Activated CD8-positive, alpha-beta memory T cell treated with anti-CD3 and anti-CD28 coated beads for 36 hours (primary cell): ENCODE measurements around the gene SUFU. TPM values are rescaled to one million over a fixed set of nuclear protein-coding genes. Genes with fewer than 3 reads are reported as not detected.

Source experiments
- CTCF ChIA-PET: fragments of 350-600 bp; sonication (Branson Sonifier 250); formaldehyde crosslinking; loops from one replicate; lab custom pipeline; 2021; ENCODE audit warnings: antibody characterized with exemption; lab: Charles Lee
- POLR2A ChIA-PET: fragments of 350-600 bp; sonication (Branson Sonifier 250); formaldehyde crosslinking; loops from one replicate; lab custom pipeline; 2021; ENCODE audit warnings: antibody characterized with exemption; lab: Charles Lee
- total RNA-seq, 2 experiments: library from RNA; stranded (reverse); gene quantifications; one replicate each; pipeline ENCODE4 v1.2.3, GENCODE V29; 2021

The SUFU gene
- total RNA-seq, 2 experiments from 2014 or later, result 6.8 to 7.4 TPM

DNA sequence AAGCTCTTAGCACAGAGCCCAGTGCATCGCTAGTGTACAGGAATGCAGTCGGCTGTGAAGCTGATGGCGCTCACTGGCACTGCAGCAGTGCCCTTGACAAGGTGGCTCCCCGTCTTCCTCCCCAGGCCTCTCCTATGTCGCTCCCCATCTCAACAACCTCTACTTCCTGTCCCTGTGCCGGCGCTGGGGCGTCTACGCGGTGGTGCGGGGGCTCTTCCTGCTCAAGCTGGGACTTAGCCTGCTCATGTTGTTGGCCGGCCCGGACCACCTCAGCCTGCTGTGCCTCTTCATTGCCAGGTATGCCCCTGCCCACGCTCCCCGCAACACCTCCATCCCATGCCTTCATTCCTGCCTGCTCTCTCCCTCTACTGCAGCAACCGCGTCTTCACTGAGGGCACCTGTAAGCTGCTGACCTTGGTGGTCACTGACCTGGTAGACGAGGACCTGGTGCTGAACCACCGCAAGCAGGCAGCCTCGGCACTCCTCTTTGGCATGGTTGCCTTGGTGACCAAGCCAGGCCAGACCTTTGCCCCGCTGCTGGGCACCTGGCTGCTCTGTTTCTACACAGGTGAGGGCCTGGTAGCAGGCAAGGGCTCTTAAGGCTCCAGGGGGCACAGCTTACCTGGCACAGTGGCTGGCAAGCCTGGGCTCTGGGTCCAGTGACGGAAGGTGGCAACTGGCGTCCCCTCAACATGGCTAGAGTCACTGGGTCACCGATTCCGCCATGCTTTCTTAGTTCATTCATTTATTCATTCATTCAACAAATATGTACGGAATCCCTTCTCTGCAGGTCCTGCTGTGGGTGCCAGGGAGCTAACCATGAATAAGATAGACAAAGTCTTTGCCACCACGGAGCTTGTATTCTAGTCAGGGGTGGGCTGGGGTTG is 30.1 kb upstream of the SUFU start:
- ChIA-PET POLR2A (no interaction called here), CTCF (interaction anchor here (1.0 to 1.1 kb wide), 2 partner anchors 12 to 79 kb away, joined by 3 read pairs; no protein-coding TSS in a partner anchor)

DNA sequence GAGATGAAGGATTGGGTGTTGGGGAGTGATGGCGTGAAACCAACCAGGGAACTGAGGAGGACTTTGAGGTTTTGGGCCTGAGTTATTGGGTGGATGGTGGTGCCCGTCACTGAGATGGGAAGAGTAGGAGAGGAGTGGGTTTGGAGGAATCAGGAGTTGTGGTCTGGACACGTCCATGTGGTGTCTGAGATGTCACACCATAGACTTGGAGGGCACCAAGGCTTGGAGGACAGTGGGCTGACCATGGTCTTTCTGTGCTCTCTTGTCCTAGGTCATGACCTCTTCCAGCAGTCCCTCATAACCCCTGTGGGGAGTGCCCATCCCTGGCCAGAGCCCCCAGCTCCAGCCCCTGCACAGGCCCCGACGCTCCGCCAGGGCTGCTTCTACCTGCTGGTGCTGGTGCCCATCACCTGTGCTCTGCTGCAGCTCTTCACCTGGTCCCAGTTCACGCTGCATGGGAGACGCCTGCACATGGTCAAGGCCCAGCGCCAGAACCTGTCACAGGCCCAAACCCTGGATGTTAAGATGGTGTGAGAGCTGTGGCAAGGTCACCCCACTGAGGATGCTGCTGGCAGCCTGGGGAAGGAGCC is 28.2 kb upstream of the SUFU start:
- ChIA-PET POLR2A (interaction anchor here (0.5 kb wide), 1 partner anchor 22 kb away, joined by 3 read pairs; no protein-coding TSS in a partner anchor), CTCF (interaction anchor here (0.5 to 1.5 kb wide), 5 partner anchors 17 to 245 kb away, joined by 3 to 5 read pairs (median 3); no protein-coding TSS in a partner anchor)

DNA sequence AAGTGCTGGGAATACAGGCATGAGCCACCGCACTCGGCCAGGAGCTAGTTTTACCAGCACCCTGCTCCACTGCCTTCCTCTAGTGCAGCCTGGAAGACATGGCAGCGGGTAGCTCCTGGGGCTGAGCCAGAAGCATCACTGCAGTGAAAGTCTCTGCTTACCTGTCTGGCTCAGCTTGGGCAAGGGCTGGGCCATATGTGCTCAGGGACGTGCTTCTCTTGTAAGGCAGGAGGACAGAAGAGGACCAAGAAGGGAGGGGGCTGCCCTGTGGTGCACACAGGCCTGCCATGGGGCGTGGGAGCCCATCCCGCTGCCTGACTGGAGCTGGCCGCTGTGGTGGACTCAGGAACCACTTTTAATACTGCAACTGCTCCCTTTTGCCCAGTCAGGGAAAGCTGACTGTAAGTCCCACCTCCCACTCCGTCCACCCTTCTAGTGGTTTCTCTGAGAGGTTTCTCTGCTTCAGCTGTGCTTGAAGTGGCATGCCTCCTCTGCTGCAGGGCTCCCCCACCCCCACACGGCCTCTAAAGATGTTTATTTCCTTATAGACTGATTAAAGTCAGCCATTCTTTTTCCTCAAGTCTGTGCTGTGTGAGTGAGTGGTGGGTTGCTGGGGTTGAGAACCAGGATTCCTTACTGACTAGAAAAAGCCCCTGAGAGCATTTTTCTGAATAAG is 27.2 kb upstream of the SUFU start:
- POLR2A ChIA-PET, result interaction anchor here (0.5 to 1.0 kb wide), 2 partner anchors 14 to 23 kb away, joined by 3 read pairs; no protein-coding TSS in a partner anchor
- CTCF ChIA-PET, result interaction anchor here (0.6 to 1.5 kb wide), 3 partner anchors 36 to 246 kb away, joined by 3 to 6 read pairs (median 5); no protein-coding TSS in a partner anchor

- ChIA-PET POLR2A (interaction anchor here (0.6 kb wide), 1 partner anchor 166 kb away, joined by 4 read pairs; no protein-coding TSS in a partner anchor), CTCF (interaction anchor here (0.9 to 2.6 kb wide), 17 partner anchors 8 to 311 kb away, joined by 3 to 20 read pairs (median 5); partner anchors contain the start of genes CUEDC2 and FBXL15)
Observed at GRCh38 chr10:102479651-102480050, 24.1 kb upstream of the SUFU start.

GRCh38 chr10:102480396-102480795 is 23.4 kb upstream of the SUFU start:
- ChIA-PET CTCF (interaction anchor here (1.3 to 2.6 kb wide), 3 partner anchors 48 to 311 kb away, joined by 3 to 12 read pairs (median 4); partner anchors contain the start of gene CUEDC2), POLR2A (no interaction called here)

GRCh38 chr10:102484021-102484420 is 19.8 kb upstream of the SUFU start:
- CTCF ChIA-PET, result no interaction called here
- POLR2A ChIA-PET, result no interaction called here

DNA sequence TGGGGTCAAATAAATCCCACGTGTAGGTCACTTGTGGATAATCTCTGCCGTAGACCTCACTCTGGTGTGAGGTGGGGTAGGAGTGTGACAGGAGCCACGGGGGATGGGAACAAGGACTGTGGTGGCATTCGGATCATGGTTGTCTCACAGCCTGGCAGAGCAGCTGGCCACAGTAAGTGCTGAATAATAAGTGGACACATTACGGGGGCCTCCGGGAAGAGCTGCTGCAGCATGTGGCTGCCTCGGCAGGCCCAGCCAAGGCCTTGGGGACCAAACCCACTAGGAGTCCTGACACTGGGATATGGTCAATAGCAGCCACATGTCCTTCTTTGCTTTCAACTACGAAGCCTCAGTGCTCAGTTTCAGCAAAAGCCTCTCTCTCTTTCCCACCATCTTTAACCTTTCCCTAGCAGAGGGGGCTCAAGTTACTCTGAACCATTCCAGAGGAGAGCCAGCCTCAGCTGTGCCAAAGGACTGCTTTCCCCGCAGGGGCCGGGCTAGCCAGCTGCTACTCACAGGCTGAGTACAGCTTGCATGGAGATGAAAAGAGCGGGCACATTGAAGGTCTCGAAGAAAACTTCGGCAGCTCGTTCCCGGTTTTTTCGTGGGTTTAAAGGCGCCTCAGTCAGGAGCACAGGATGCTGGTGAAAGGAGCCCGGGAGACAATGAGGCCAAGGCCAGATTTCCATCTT is 18.5 kb upstream of the SUFU start:
- ChIA-PET POLR2A (no interaction called here), CTCF (no interaction called here)

DNA sequence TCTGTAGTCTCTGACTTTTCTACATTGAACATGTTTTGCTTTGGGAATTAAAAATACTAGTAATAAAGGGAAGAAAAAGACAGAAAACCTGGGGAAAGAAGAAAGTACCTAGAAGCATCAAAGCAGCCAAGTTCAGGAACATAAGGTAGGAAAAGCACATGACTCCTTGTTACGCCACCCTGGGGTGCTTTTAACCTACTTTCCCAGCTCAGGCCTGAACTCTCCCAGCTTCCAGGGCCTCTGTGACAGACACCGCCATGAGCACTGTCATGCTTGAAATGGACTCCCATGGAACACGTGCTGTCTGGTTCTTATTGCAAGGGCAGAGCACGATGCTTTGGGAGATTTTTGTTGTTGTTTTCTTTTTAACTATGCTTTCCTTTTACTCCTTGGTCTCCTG is 12.6 kb upstream of the SUFU start:
- ChIA-PET POLR2A (interaction anchor here (0.7 kb wide), 1 partner anchor 103 kb away, joined by 9 read pairs; no protein-coding TSS in a partner anchor), CTCF (interaction anchor here (0.7 kb wide), 1 partner anchor 252 kb away, joined by 3 read pairs; no protein-coding TSS in a partner anchor)

DNA sequence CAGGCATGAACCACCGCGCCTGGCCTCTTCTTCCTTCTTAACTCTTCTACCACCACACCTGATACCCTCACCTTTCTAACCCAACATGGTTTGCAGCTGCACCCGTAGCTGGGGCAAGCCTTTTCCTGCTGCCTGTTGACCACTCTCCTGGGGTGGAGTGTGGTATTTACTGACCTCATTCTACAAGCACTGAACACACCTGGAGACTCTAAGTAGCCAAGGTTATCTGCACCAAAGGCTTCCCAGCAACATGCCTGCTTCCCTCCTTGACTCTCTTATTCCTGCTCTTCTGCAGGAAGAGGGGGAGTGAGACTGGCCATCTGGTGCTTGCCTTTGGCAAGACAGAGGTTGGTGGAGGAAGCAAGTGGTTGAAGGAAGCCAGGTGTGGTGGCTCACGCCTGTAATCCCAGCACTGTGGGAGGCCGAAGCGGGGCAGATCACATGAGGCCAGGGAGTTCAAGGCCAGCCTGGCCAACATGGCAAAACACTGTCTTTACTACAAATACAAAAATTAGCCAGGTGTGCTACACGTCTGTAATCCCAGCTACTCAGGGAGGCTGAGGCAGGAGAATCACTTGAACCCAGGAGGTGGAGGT is 11.3 kb upstream of the SUFU start:
- ChIA-PET POLR2A (interaction anchor here (0.7 kb wide), 1 partner anchor 31 kb away, joined by 6 read pairs; no protein-coding TSS in a partner anchor), CTCF (interaction anchor here (0.7 to 1.1 kb wide), 2 partner anchors 59 to 365 kb away, joined by 3 read pairs; no protein-coding TSS in a partner anchor)

DNA sequence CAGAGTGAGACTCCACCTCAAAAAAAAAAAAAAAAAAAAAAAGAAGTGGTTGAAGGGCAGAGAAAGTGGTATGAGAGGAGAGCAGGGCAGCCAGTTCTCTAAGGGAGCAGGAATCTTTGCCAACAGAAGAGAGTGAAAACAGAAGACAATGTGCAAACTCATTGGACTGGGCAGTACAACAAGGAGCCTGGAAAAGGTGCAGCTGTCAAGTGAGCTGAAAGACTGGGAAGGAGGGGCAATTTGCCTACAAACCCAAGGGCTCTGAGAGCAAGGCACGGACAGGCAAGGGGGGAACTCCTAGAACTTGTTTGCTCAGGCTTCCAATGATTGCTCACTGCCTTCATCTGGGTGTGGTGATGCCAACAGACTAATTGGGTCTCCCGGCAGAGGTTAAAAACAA is 10.8 kb upstream of the SUFU start:
- POLR2A ChIA-PET, result no interaction called here
- CTCF ChIA-PET, result interaction anchor here (1.1 kb wide), 1 partner anchor 59 kb away, joined by 3 read pairs; no protein-coding TSS in a partner anchor

GRCh38 chr10:102493771-102494170 is 10.0 kb upstream of the SUFU start:
- ChIA-PET CTCF (no interaction called here), POLR2A (no interaction called here)

DNA sequence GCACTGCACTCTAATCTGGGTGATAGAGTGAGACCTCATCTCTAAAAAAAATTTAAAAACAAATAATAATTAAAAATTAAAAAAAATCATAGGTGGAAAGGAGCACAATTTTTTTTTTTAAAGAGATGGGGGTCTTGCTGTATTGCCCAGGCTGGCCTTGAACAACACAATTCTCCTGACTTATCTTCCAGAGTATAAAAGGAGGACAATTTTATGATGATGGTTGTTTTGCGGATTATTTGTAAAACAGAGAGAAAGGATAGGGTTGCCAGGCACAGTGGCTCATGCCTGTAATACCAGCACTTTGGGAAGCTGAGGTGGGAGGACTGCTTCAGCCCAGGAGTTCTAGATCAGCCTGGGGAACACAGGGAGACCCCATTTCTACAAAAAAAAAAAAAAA is 6.2 kb upstream of the SUFU start:
- POLR2A ChIA-PET, result interaction anchor here (0.7 kb wide), 1 partner anchor 130 kb away, joined by 4 read pairs; no protein-coding TSS in a partner anchor

GRCh38 chr10:102499356-102499755 is 4.4 kb upstream of the SUFU start:
- ChIA-PET CTCF (interaction anchor here (1.4 kb wide), 1 partner anchor 84 kb away, joined by 6 read pairs; no protein-coding TSS in a partner anchor), POLR2A (no interaction called here)

More for the DNA sequence above, 6.2 kb upstream of the SUFU start:
- CTCF ChIA-PET, result interaction anchor here (1.1 kb wide), 1 partner anchor 18 kb away, joined by 3 read pairs; no protein-coding TSS in a partner anchor

GRCh38 chr10:102500686-102501085 is 3.1 kb upstream of the SUFU start:
- ChIA-PET POLR2A (interaction anchor here (0.6 kb wide), 1 partner anchor 81 kb away, joined by 3 read pairs; no protein-coding TSS in a partner anchor), CTCF (interaction anchor here (0.7 to 2.0 kb wide), 6 partner anchors 11 to 83 kb away, joined by 3 to 7 read pairs (median 4); no protein-coding TSS in a partner anchor)

GRCh38 chr10:102501201-102502028 is 2.4 kb upstream of the SUFU start:
- CTCF ChIA-PET, result interaction anchor here (0.7 to 2.0 kb wide), 7 partner anchors 10 to 83 kb away, joined by 3 to 7 read pairs (median 4); partner anchors contain the start of gene C10orf95

DNA sequence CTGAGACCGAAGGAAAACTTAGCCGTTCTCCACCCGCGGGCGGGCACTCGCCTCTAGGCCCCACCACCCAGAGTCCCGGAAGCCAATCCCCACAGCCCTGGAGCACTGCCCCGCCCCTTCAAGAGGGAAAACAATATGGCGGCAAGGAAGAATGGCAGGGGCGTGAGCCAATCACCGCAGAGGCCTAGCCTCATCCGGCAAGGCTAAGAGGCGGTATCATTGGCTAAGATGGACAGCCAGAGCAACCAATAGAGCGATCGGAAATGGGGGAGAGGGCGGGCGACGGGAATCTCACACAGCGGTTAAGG is 1.8 kb upstream of the SUFU start:
- ChIA-PET CTCF (interaction anchor here (1.0 to 3.1 kb wide), 6 partner anchors 41 to 208 kb away, joined by 3 to 34 read pairs (median 4); partner anchors contain the start of gene C10orf95), POLR2A (no interaction called here)

More at GRCh38 chr10:102501201-102502028, 2.4 kb upstream of the SUFU start:
- POLR2A ChIA-PET, result interaction anchor here (0.6 kb wide), 1 partner anchor 80 kb away, joined by 3 read pairs; no protein-coding TSS in a partner anchor
